GM21390 (cell line): ENCODE measurements around the gene PADI1.

Experiments
- ATAC-seq: cut with Tn5 transposase; IDR thresholded peaks from one replicate; pipeline ENCODE4 v1.9.1; 2021; ENCODE audit not compliant: unreplicated experiment

The PADI1 gene

DNA sequence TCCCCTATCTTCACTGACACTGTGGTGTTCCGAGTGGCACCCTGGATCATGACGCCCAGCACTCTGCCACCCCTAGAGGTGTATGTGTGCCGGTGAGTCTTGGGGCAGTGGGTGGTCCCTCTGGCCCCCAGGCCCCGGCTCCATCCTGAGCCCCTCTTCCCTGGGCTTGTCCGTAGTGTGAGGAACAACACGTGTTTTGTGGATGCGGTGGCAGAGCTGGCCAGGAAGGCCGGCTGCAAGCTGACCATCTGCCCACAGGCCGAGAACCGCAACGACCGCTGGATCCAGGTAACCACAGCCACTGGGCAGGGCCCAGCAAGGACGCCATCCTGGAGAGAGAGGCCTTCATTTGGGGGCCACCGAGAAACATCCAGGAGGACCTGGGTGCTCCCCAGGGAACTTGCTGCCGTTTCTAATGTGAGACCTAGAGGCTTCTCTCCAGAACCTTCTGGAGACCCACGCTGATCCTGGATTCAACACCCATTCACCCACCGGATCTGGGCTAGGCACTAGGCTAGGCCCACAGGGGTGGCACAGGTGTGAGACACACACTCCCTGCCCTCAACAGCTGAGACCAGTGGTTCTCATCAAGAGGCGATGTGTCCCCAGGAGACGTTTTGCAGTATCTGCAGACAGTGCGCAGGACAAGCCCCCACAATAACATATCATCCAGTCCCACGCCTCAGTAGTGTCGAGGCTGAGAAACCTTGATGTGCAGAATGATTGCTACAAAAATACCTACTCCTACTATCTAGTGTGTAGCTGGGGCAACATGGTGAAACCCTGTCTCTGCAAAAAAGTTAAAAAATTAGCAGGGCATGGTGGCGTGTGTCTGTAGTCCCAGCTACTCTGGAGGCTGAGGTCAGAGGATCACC, 66.2 kb downstream of the PADI1 start:
- ATAC-seq: no peak

DNA sequence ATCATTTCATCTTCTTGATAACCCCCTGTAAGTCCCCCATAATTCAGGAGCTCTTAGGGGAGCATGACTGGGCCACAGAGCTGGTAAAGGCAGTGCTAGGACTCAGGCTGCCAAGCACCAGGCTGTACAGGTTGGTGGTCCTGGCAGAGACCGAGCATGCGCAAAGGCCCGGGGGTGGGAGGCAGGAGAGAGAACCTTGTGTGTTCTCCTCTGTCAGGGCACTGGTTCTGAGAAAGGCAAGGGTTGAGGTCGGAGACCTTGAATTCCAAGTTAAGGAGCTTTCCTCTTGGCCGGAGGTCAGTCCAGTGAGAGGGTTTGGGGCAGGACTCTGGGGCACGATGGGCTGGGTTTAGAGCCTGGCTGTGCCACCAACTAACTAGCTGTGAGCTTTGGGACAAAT, 67.1 kb downstream of the PADI1 start:
- ATAC-seq: no peak

DNA sequence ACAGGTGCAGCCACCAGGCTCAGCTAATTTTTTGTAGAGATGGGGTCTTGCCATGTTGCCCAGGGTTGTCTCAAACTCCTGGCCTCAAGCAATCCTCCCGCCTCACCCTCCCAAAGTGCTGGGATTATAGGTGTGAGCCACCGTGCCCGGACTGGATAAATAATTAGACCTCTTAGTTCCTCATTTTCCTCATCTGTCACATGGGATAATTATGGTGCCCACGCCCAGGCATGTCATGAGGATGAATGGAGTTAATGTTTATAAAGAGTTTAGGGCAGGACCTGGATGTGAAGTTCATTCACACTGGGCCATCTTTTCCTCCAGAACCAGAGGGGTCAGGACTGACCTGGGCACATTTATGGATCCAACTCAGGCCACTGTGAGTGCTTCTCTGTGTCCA, 67.7 kb downstream of the PADI1 start:
- ATAC-seq: no peak

DNA sequence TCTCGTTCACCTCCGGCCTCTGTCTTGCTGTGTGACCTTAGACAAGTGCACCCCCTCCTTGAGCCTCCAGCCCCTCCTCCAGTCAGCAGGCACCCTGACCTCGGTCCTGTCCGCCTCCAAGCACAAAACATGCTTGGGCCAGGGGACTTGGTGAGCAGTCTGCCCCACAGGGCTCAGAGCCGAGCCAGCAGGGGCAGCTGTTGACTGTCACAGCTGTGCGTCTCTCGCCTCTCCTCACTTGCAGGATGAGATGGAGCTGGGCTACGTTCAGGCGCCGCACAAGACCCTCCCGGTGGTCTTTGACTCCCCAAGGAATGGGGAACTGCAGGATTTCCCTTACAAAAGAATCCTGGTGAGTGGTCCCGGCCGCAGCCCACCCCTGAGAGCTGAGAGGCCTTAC, 68.2 kb downstream of the PADI1 start:
- no peak for ATAC-seq

DNA sequence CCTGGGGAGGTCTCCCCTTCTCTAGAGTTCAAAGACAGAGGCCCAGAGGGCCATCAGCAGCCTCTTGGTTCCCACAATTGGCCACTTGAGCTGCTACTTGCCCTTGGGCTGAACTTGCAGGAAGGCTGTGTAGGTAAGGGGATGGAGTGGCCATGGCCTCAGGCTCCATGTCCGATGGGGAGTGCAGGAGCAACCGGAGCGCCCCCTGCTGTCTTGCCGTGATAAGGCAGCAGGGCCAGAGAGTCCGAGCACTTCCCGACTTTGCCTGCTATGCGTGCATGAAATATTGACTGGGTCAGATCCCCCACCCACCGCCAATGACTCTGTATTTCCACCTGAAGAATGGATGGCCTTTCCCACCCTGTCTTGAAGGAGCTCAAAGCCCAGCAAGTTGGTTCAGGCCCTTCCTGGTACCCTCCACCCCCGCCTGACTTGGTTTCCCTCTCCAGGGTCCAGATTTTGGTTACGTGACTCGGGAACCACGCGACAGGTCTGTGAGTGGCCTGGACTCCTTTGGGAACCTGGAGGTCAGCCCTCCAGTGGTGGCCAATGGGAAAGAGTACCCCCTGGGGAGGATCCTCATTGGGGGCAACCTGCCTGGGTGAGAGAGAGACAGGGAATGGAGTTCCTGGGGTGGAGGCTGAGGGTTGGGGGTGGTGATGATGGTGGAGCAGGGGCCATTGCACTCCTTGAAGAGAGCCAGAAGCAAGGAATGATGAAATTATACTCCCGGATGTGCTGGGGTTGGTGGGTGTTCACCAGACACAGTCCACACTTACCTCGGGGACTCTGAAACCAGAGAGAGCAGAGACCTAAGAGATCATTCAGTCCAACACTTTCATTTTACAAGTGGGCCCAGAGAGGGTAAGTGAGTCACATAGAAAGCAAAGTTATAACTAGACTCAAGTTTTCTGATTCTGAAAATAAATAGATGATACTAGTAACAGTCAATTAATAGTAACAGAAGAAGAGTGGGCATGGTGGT, 69.5 kb downstream of the PADI1 start:
- peak; percentile 91 for ATAC-seq

DNA sequence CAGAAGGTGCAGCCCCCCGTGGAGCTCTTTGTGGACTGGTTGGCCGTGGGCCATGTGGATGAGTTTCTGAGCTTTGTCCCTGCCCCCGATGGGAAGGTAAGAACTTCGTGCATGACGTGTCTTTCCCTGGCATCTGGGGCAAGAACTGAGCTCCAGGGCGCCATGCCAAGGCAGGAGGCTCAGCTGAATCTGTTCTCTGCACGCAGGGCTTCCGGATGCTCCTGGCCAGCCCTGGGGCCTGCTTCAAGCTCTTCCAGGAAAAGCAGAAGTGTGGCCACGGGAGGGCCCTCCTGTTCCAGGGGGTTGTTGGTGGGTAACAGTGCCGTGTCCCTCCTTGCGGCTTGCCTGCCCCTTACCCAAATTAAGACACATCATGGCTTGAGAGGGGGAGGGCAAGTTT, 71.6 kb downstream of the PADI1 start:
- no peak for ATAC-seq

DNA sequence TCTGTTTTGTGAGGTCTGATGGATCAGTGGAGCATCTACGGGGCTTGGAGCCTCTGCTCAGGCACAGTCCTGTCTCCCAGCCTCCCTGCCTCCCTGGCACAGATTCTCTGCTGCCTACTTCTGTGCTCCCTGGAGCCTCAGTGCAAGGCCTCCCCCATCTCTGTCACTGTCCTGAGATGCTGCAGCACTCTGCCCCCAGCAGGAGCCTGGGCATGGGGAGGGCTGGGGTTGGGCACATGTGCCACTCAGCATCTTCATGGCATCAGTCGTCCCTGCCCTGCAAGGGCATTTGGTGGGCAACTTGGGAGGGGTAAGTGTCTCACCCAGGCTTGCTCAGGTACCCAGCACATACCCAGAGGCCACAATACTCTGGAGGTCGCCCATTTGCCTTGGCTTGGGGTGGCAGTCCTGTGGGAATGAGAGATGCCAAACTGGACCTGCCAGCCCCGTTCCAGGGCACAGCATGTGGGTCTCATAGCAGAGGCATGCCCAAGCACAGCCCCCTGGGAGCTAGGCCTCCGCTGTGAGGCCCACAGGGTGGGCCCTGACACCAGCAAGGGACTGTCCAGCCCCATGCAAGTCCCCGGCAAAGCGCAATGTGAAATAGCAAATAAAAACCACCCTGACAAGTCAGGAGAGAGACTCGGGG, 72.7 kb downstream of the PADI1 start:
- no peak for ATAC-seq

DNA sequence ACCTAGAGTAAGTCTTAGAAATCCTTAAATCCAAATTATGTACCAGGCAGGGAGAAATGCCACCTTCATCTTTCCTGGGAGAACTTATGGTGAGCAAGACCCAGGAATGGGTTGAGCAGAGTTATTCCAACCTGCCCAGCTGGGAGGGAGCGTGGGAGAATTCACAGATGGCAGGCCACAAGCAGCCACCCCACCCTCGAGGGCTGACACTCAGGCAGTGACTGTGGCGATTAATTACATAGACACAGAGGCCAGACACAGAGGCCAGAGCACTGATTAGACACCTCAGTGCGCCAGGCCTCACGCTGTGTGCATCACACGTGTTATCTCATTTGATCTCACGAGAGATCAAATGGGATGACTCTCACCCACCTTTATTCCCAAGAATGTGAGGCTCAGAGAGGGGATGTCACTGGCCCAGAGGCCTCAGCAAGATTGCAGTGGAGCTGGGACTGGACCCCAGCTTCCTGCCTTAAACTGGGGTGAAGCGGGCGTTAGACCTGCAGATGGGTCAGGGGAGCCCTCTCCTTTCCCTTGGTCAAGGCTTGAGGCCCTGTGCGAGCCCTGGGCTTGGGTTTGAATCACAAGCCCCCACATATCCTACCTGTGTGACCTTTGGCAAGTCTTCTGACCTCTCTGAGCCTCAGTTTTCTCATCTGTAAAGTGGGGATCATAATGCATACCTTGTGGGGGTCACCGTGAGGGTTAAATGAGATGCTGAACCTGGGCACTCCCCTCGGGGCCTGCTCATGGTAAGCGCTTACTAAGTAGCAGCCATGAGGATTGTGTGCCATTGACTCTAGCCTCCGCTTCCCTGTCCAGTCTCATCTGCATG, 74.3 kb downstream of the PADI1 start:
- no peak for ATAC-seq

DNA sequence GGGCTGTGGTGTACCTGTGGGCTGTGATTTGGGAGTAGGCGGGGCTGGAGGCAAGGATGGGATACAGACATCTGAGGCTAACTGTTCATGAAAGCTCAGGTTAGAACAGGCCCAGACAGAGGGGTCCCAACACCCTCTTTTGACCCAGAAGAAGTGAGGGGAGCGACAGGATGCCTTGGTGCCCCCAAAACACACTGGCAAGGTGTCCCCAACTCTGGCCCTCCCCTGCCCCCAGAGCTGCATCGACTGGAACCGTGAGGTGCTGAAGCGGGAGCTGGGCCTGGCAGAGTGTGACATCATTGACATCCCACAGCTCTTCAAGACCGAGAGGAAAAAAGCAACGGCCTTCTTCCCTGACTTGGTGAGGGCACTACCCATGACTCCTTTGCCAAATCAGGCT, 75.5 kb downstream of the PADI1 start:
- ATAC-seq: no peak

DNA sequence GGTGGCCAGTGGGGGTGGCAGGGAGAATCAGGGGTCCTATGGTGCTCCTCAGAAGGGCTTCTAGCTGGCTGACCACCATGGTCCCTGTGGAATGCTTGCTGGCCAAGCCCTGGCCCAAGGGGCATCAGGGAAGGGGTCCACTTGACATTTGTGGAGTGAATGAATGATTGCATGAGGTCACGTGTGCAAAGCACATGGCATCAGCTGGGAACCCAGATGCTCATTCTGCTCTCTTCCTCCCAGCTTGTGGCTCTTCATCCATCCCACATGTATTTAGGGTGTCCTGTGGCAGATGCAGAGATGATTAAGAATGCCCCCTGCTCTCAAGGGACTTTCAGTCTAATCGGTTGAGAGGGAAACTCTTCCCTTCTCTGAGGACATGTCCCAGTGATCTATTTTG, 76.0 kb downstream of the PADI1 start:
- no peak for ATAC-seq

DNA sequence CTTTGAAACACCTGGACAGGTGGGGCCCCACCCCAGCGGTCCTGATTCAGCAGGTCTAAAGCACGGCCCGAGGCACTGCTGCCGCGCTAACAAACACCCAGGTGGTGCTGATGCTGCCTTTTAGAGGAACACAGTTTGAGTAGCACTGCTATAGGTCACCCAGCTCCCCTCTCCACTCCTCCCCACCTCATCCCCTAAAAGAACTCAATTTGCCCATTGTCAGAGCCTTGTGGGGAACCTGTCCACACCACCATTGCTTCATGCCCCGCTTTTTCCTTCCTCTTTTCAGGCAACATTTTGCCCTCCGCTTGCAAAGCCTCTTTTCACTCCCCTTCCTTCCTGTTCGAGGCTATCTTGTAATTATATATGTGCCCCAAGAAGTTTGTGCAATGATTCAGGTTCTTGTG, 76.8 kb downstream of the PADI1 start:
- ATAC-seq: no peak

DNA sequence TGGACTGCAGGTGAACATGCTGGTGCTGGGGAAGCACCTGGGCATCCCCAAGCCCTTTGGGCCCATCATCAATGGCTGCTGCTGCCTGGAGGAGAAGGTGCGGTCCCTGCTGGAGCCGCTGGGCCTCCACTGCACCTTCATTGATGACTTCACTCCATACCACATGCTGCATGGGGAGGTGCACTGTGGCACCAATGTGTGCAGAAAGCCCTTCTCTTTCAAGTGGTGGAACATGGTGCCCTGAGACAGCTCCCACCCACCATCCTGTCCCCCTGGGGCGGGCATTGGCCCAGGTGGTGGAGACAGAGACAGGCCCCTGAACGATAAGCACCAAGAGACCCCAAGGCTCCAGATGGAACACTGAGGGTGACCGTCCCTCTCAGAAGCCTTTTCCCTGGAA, 77.9 kb downstream of the PADI1 start:
- no peak for ATAC-seq

DNA sequence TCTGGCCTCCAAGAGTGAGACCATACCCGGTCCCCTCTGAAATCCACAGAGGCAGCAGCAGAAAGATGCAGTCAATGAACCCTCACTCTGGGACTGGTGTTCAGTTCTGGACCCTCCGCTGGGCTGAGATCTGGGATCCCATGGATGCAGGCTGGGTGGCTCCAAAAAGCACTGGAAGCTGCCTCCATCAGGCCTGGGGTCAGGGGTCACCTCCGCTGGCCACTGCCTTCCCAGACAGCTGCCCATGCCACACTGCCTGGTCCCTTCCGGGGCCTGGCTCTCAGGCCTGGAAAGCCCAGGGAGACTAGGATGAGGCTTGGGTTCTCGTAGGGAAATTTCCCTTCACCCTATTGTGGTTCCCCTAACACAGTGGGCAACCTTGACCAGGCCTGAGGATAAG, 81.7 kb downstream of the PADI1 start:
- no peak for ATAC-seq

DNA sequence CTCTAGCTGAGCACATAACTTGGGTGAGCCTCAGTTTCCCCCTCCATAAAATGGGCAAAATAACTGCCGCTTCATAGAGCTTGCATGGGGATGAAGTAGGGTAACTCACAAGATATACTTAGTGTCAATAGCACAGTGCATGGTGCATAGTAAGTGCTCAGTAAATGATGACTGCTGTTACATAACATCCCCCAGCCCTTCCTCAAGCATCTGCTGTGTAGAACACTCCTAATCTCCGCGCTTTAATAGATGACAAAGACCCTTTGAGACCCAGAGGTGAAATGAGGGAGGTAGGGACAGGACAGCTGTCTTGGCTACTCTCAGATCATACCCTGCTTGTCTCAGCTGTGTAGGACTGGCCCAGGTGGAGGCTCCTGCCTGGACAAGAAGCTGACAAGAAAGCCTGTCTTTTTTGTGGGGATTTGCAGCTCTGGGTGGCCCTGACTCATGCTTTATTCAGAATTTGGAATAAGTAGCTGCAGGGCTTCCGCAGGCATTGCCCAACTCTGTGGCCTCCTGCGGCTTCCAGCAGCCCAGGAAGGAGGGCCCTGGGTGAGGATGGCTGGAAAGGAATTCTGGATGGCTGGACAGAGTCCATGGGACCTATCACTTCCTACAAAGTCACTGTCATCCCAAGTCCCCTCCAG, 82.3 kb downstream of the PADI1 start:
- ATAC-seq: no peak

DNA sequence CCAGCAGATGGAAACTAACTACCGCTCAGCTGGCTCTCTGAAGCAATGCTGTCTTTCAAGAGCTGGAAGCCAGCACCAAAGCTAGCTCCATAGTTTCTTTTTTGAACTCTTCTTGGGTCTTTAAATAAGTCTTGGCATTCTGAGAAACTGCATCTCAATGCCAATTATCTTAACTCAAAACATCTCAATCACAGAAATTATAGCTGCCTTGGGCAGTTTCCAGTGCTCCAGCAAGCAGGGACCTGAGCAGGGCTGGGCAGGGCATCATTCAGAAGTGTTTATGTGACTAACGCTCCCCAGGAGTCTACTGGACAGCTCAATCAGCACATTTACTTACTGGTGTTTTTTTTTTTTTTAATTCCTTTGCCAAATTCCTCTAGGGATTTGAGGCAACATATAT, 84.8 kb downstream of the PADI1 start:
- ATAC-seq: no peak

DNA sequence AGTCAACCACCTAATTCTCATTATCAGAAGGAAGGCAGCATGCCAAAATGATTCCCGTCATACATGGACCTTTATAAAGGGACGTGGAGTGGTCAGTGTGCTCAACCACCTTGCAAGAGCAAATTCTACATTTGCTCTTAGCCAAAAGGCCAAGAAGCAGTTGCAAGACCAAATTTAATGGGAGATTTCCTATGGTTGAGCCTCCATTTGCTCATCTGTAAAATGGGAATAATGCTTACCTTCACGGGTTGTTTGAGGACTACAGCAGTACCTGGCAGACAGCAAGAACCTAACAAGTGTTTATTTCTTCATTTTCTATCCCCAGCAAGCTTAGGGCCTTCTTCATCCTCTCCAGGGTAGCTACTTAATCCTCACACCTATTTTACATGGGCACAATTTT, 85.6 kb downstream of the PADI1 start:
- no peak for ATAC-seq

DNA sequence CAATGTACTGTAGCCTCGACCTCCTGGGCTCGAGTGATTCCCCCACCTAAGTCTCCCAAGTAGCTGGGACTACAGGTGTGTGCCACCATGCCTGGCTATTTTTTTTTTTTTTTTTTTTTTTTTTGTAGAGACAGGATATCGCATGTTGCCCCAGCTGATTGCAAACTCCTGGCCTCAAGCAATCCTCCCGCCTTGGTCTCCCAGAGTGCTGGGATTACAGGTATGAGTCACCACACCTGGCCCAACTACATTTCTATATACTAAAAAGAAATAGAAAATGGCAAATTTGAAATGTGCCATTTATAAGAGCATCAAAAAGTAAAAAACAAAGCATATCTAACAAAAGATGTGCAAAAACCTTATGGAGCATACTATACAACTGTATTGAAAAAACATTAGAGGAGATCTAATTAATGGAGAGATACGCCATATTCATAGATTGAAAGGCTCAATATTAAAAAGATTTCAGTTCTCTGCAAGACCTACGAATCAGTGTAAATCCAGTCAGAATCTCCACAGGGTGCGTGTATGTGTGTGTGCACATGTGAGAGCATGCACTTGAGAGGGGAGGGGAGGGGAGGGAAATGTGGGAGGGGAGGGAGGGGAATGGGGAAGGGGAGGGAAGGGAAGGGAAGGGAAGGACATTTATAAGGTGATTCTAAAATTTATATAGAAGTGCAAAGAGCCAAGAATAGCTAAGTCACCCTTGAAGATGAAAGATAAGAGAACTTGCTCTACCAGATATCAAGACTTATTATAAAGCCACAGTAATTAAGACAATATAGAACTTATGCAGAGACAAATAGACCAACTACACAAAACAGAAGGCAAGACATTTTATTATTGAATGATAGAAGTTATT, 87.6 kb downstream of the PADI1 start:
- ATAC-seq: no peak

DNA sequence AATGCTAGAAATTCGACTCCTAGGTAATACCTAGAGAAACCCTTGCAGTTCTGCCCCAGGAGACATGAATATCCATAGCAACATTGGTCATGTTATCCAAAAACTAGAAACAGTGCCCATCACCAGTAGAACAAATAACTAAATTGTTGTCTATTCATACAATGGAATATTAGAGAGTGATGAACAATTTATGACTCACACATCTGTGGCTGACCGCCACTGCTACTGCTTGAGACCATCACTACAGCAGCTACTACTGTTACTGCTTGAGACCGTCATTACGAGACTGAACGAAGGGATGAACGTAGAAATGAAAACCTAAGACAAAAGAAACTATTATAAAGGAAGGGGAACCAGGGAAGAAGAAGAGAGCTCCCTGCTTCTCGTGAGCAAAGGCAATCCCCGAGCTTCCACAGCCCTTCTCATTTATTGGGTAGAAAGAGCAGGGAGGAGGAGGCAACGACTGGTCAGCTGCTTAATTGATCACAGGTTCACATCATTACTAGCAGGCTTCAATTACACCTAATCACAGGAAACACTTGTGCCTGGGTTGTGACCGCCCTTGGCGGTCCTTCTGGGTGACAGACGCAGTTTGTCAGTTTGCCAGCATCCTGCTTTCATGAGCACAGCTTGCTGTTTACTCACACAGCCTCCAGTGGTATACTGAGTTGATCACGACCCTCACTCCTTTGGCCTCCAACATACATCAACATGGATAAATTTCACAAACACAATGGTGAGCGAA, 88.9 kb downstream of the PADI1 start:
- ATAC-seq: no peak
